CD4-positive, alpha-beta T cell treated with Interleukin-15 for 4 hours (primary cell): ENCODE data around the gene C17orf67.

Experiments used
- DNase-seq: peaks from one replicate; pipeline ENCODE4 v3.0.0-alpha.2; 2020; ENCODE audit warnings: low spot score

The C17orf67 gene

GRCh38 chr17:56833057-56833808, 487 bp downstream of the C17orf67 start:
- peak; percentile 64 for DNase-seq

GRCh38 chr17:56832446-56832845, 1.3 kb downstream of the C17orf67 start:
- no peak for DNase-seq

- no peak for DNase-seq
Measured at GRCh38 chr17:56831369-56832095, 2.2 kb downstream of the C17orf67 start.

GRCh38 chr17:56830726-56831368, 2.9 kb downstream of the C17orf67 start:
- DNase-seq: no peak

GRCh38 chr17:56826611-56827414, 6.9 kb downstream of the C17orf67 start:
- DNase-seq: no peak

- no peak for DNase-seq
Measured at GRCh38 chr17:56824503-56824902, 9.2 kb downstream of the C17orf67 start.

- DNase-seq: no peak
Measured at GRCh38 chr17:56823848-56824247, 9.9 kb downstream of the C17orf67 start.

GRCh38 chr17:56822725-56823124, 11.0 kb downstream of the C17orf67 start:
- no peak for DNase-seq

- DNase-seq: no peak
Measured at GRCh38 chr17:56821847-56822534, 11.7 kb downstream of the C17orf67 start.

GRCh38 chr17:56820207-56820606, 13.5 kb downstream of the C17orf67 start:
- DNase-seq: no peak

- DNase-seq: peak; percentile 83
Measured at GRCh38 chr17:56819431-56820145, 14.1 kb downstream of the C17orf67 start.

- no peak for DNase-seq
Measured at GRCh38 chr17:56819030-56819429, 14.7 kb downstream of the C17orf67 start.

GRCh38 chr17:56817066-56817465, 16.7 kb downstream of the C17orf67 start:
- DNase-seq: no peak

- DNase-seq: no peak
Measured at GRCh38 chr17:56815711-56816110, 18.0 kb downstream of the C17orf67 start.

- DNase-seq: no peak
Measured at GRCh38 chr17:56812901-56813388, 20.8 kb downstream of the C17orf67 start.

- no peak for DNase-seq
Measured at GRCh38 chr17:56810891-56811775, 22.6 kb downstream of the C17orf67 start.

GRCh38 chr17:56810343-56810742, 23.4 kb downstream of the C17orf67 start:
- DNase-seq: no peak

GRCh38 chr17:56809820-56810179, 23.9 kb downstream of the C17orf67 start:
- DNase-seq: no peak

- DNase-seq: no peak
Measured at GRCh38 chr17:56809106-56809819, 24.5 kb downstream of the C17orf67 start.
